ENCODE measurements around the gene PLD4. TPM values are rescaled to one million over a fixed set of nuclear protein-coding genes. Genes with fewer than 3 reads are reported as not detected.

PLD4 gene
- total and polyA plus RNA-seq, 2 of the 8 experiments (the other 6 are each of a cell fraction or from before 2014, with no cell fraction given), result 0.05 TPM; not detected in 1

GRCh38 chr14:104968541-104969401, 44.1 kb downstream of the PLD4 start:
- H4K20me1 ChIP-seq (replicated peaks in 1 of 2; ENCODE audit: control insufficient read depth in 1 of 2, insufficient read depth in 2 of 2, low read length in 2 of 2), result no peaks in the 10 kb centered on the region
- WGBS, 2 experiments (ENCODE audit: extremely low coverage in 1 of 2, insufficient coverage in 1 of 2, insufficient read length in 1 of 2, insufficient replicate concordance in 2 of 2, low coverage in 1 of 2, low lambda C conversion rate in 2 of 2, missing lambda C conversion rate in 1 of 2), result 82% methylated on average over 21 of the region's 21 CpGs; no CpG with 5 or more reads in 1 of the 2 experiments
- no peaks in the 10 kb centered on the region for H3K79me2 ChIP-seq (ENCODE audit: control insufficient read depth in 1 of 2, insufficient read depth in 2 of 2, low read length in 2 of 2)
- peak overlapping the region; percentile 67 to 98; a peak in 3 of 4 replicates for H3K4me2 ChIP-seq (ENCODE audit: insufficient read depth in 1 of 2, low read depth in 2 of 2, low read length in 2 of 2)
- H2BK12ac ChIP-seq (ENCODE audit: low read depth, low read length), result peak overlapping the region; percentile 87; the same call in 1 of the 2 replicates
- peak overlapping the region in 1 of 4 experiments; percentile 56; a peak in 2 of 8 replicates for H3K4me3 ChIP-seq (ENCODE audit: extremely low read depth in 1 of 4, insufficient read depth in 2 of 4, low read depth in 3 of 4, low read length in 4 of 4)
- 0 out of 2 replicates have a peak overlapping the region, but pooled peaks have one; percentile 65 for H2AK5ac ChIP-seq (ENCODE audit: low read depth, low read length)
- no peak overlapping the region; the same call in 1 of the 2 replicates for H4K8ac ChIP-seq (ENCODE audit: extremely low read depth, insufficient read depth, low read length)
- peaks cover 5% of the 10 kb centered on the region for H3K23me2 ChIP-seq (ENCODE audit: low read depth, low read length)
- peak overlapping the region; percentile 44; the same call in 1 of the 2 replicates for H2BK5ac ChIP-seq (ENCODE audit: low read depth, low read length)
- H3K4ac ChIP-seq (replicated peaks; ENCODE audit: insufficient read length, low read depth, low read length), result peak overlapping the region; percentile 78
- no peak overlapping the region for H3K56ac ChIP-seq (replicated peaks; ENCODE audit: insufficient read length, low read depth, low read length)
- H3K23ac ChIP-seq (ENCODE audit: insufficient read length), result no peak overlapping the region
- no peak overlapping the region for H3K14ac ChIP-seq (ENCODE audit: insufficient read length)
- no peaks in the 10 kb centered on the region for H3K36me3 ChIP-seq (ENCODE audit: control insufficient read depth in 2 of 4, insufficient read depth in 4 of 4, low read length in 3 of 4)
- H2BK15ac ChIP-seq (ENCODE audit: low read length), result peak overlapping the region; percentile 92; the same call in 1 of the 2 replicates
- no peak overlapping the region for H2AFZ ChIP-seq (ENCODE audit: low read length)
- H3K4me1 ChIP-seq (replicated peaks in 1 of 4; ENCODE audit: control insufficient read depth in 3 of 4, insufficient read depth in 4 of 4, low read length in 3 of 4), result peaks cover 0 to 26% (median 16%) of the 10 kb centered on the region in 4 experiments; a peak in 6 of 7 replicates
- H4K91ac ChIP-seq (replicated peaks; ENCODE audit: insufficient read length, low read length), result peak overlapping the region; percentile 17
- no peaks in the 10 kb centered on the region for H3K79me1 ChIP-seq (ENCODE audit: low read depth, low read length)
- no peak overlapping the region for H3K27ac ChIP-seq (ENCODE audit: low read depth, low read length)
- ChIA-PET POLR2A (ENCODE audit: partially characterized antibody) (interaction anchor here (0.8 to 1.5 kb wide), 4 partner anchors 13 to 174 kb away, joined by 3 to 6 read pairs (median 4); no protein-coding TSS in a partner anchor), CTCF (ENCODE audit: partially characterized antibody) (interaction anchor here (0.6 to 11.5 kb wide), 12 partner anchors 10 to 298 kb away, joined by 3 to 161 read pairs (median 4); no protein-coding TSS in a partner anchor)
- no peak for FAIRE-seq
- no peaks in the 10 kb centered on the region for H3K9me3 ChIP-seq (ENCODE audit: insufficient read depth in 2 of 2, low read depth in 1 of 2, low read length in 1 of 2)
- H2BK120ac ChIP-seq (replicated peaks; ENCODE audit: low read depth, low read length), result no peak overlapping the region
- H3K27me3 ChIP-seq (replicated peaks in 1 of 4; ENCODE audit: control insufficient read depth in 3 of 4, extremely low read depth in 1 of 4, insufficient read depth in 3 of 4, low read length in 3 of 4), result peaks cover 0 to 10% (median 6%) of the 10 kb centered on the region in 4 experiments; a peak in 3 of 7 replicates
- H2BK20ac ChIP-seq (ENCODE audit: low read length), result peak overlapping the region; percentile 95; the same call in 1 of the 2 replicates
- peak overlapping the region; percentile 71; the same call in 1 of the 2 replicates for H3K18ac ChIP-seq (ENCODE audit: extremely low read depth, low read length)
- TF ChIP-seq BACH1 (IDR thresholded peaks at IDR 0.05; ENCODE audit: low read length) (no peak), BCL11A (IDR thresholded peaks at IDR 0.05; ENCODE audit: low read depth in 2 of 2, low read length in 2 of 2) (no peak), ZNF274 (IDR thresholded peaks at IDR 0.05; ENCODE audit: borderline replicate concordance, extremely low read depth, low read length) (no peak), SP2 (IDR thresholded peaks at IDR 0.05; ENCODE audit: low read length) (no peak), CBX8 (IDR thresholded peaks at IDR 0.05; ENCODE audit: borderline replicate concordance, low read depth, low read length) (no peak), CBX5 (IDR thresholded peaks at IDR 0.05; ENCODE audit: low read depth, low read length) (no peak), GABPA (IDR thresholded peaks at IDR 0.05; ENCODE audit: borderline replicate concordance, insufficient read depth, low read length) (no peak)
- no peak for DNase-seq (ENCODE audit: low read depth in 1 of 2, low spot score in 2 of 2)
- H4K5ac ChIP-seq (ENCODE audit: insufficient read length, low read depth, low read length), result peak overlapping the region; percentile 15
- no peak overlapping the region for H3K9ac ChIP-seq (replicated peaks in 1 of 4; ENCODE audit: extremely low read depth in 1 of 4, low read depth in 3 of 4, low read length in 3 of 4)

Measured in H1 (cell line).